Esophagus muscularis mucosa (tissue), 4 donors: ENCODE results near the gene ASB15. TPM values are rescaled to one million over a fixed set of nuclear protein-coding genes. Genes with fewer than 3 reads are reported as not detected.

Source experiments
- DNase-seq: peaks from one replicate; pipeline ENCODE4 v3.0.0-alpha.2; 2017; ENCODE audit errors: extremely low spot score
- H3K27ac ChIP-seq, 4 donors: fragments of 200-600 bp; sonication (generic); replicated peaks in 1 of 4; 1 replicate in 3 of 4; 2 replicates in 1 of 4; pipeline ENCODE4 v1.5.1; 2016 to 2019; ENCODE audit warnings: mild to moderate bottlenecking in 1 of 4
- H3K27me3 ChIP-seq, 4 donors: fragments of 200-600 bp; sonication (generic); one replicate each; pipeline versions ENCODE4 v1.5.1 to v1.6.0; 2016 to 2019
- H3K36me3 ChIP-seq, 4 donors: fragments of 200-600 bp; sonication (generic); one replicate each; pipeline ENCODE4 v1.5.1; 2016 to 2019
- H3K4me1 ChIP-seq, 4 donors: fragments of 200-600 bp; sonication (generic); one replicate each; pipeline ENCODE4 v1.5.1; 2016 to 2019
- H3K4me3 ChIP-seq, 4 donors: fragments of 200-600 bp; sonication (generic); 1 replicate in 2 of 4; 2 replicates in 2 of 4; pipeline ENCODE4 v1.5.1; 2016 to 2019; ENCODE audit warnings: mild to moderate bottlenecking in 4 of 4, moderate library complexity in 1 of 4
- H3K9me3 ChIP-seq, 4 donors: fragments of 200-600 bp; sonication (generic); 1 replicate in 3 of 4; 2 replicates in 1 of 4; pipeline ENCODE4 v1.5.1; 2016 to 2019
- EP300 ChIP-seq: sonication (generic); formaldehyde crosslinking; IDR thresholded peaks from one replicate; pipeline ENCODE4 v1.6.1; 2017; ENCODE audit warnings: antibody characterized with exemption
- POLR2A ChIP-seq: fragments of 450-650 bp; IDR thresholded peaks from one replicate; pipeline ENCODE4 v1.6.1; 2017; ENCODE audit warnings: antibody characterized with exemption, moderate library complexity, mild to moderate bottlenecking, low read depth
- POLR2AphosphoS5 ChIP-seq, 2 donors: sonication (generic); formaldehyde crosslinking; IDR thresholded peaks; one replicate each; pipeline ENCODE4 v1.6.1; 2017; ENCODE audit warnings: antibody characterized with exemption in 2 of 2
- WGBS: methylation state at CpG from one replicate; pipeline ENCODE4 v1.1.5; 2018; 5-methylcytosine and 5-hydroxymethylcytosine counted together
- intact Hi-C: fragments of 100-400 bp; cut with DNase I; formaldehyde crosslinking; loops from one replicate; pipeline ENCODE4 v1.15.1; 2023
- total RNA-seq, 4 donors: library from RNA; depleted of rRNA; stranded (reverse); fragments of >200 nt; gene quantifications; one replicate each; pipeline versions ENCODE4 v1.1.0 to v1.2.1, GENCODE V29; 2016
- TF ChIP-seq, protein P1 (sequence below), 3 experiments: fragments of 200-600 bp in 2 of 3; fragments of 450-650 bp in 1 of 3; sonication (generic) in 2 of 3; IDR thresholded peaks; one replicate each; pipeline ENCODE4 v1.5.1; 2017 to 2019; ENCODE audit warnings: antibody characterized with exemption in 3 of 3, mild to moderate bottlenecking in 2 of 3, moderate library complexity in 1 of 3

The ASB15 gene
- total RNA-seq, 4 donors from 2014 or later: not detected

DNA sequence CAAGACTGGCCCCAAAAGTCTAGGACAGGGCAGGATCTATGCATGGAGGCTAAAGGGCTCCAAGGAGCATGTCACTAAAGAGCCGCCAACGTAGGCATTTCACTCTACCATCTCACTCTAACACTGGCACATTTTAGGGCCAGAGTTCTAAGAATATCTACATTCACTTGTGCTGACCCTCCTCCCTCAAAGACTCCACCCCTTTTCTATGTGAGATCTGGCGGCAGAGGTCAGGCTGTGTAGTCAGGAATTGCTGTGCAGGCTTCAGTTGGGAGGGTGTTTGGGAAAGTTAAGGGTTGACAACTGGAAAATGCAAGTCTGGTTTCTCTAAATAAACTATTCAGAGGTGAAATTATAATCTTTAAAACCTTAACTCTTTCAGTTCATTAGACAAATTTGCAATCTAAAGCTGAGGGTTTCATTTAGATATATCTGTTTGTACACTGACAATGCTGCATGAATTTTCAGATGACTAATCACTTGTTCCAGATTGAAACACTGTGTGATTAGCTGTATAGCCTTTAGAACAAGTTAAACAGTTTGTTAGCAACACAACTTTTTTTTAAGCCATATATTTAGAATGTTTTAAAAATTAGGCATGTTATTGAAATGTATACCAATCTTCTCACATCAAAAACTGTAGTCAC, 72.3 kb downstream of the ASB15 start:
- Histone ChIP-seq H3K36me3 (no peaks in the 10 kb centered on the region), H3K9me3 (no peaks in the 10 kb centered on the region), H3K4me3 (no peak overlapping the region), H3K27me3 (no peaks in the 10 kb centered on the region), H3K4me1 (peaks cover 18 to 24% (median 20%) of the 10 kb centered on the region in 4 donors), H3K27ac (peak overlapping the region in 1 of 4 donors; percentile 11)
- TF ChIP-seq, protein P1, sequence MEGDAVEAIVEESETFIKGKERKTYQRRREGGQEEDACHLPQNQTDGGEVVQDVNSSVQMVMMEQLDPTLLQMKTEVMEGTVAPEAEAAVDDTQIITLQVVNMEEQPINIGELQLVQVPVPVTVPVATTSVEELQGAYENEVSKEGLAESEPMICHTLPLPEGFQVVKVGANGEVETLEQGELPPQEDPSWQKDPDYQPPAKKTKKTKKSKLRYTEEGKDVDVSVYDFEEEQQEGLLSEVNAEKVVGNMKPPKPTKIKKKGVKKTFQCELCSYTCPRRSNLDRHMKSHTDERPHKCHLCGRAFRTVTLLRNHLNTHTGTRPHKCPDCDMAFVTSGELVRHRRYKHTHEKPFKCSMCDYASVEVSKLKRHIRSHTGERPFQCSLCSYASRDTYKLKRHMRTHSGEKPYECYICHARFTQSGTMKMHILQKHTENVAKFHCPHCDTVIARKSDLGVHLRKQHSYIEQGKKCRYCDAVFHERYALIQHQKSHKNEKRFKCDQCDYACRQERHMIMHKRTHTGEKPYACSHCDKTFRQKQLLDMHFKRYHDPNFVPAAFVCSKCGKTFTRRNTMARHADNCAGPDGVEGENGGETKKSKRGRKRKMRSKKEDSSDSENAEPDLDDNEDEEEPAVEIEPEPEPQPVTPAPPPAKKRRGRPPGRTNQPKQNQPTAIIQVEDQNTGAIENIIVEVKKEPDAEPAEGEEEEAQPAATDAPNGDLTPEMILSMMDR (IDR thresholded peaks at IDR 0.05): no peak
- TF ChIP-seq EP300 (no peak), POLR2A (no peak), POLR2AphosphoS5 (IDR thresholded peaks at IDR 0.05) (no peak)
- intact Hi-C loops: no loop called here
- no peak for DNase-seq
- WGBS: 91% methylated on average over 3 of the region's 3 CpGs

DNA sequence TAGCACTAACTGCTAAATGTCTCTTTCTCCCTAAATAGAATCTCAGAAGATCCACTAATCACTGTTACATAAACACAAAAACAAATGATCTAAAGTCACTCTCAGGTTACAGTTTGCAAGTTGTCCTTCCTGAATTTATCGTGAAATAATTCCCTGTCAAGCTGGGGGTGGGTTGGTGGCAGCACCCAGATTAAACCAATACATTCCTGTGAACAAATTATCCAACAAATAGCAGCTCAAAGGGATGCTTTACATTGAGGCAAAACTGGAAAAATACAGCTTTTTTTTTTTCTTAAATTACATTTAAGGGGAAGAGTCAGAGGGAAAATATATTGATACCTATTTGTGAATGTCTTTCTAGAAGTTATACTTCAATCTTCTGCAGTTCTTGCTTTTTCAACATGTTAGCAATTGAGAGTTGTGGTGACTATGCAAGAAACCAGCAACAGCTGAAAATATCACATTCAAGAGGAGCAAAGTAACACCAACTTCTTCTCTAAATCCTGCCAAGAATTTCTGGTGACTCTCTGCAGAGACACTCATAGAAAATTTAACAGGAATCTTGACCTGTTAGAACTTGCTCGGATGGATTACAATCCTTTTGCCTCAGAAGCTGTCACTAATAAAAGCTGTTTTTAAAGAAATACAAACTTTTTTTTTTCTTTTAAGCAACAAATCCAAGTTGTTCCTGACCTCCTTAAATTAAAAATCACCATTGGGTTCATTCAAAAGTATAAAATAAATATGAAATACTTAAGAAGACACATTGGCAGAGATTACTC, 73.0 kb downstream of the ASB15 start:
- H3K36me3 ChIP-seq: no peaks in the 10 kb centered on the region
- intact Hi-C loops: no loop called here
- no peak overlapping the region for H3K4me3 ChIP-seq
- DNase-seq: no peak
- peaks cover 18 to 28% (median 22%) of the 10 kb centered on the region in 4 donors for H3K4me1 ChIP-seq
- H3K9me3 ChIP-seq: no peaks in the 10 kb centered on the region
- peak overlapping the region in 3 of 4 donors; percentile 11 to 20 (median 12) for H3K27ac ChIP-seq
- 42% methylated on average over 2 of the region's 2 CpGs for WGBS
- no peaks in the 10 kb centered on the region for H3K27me3 ChIP-seq
- TF ChIP-seq POLR2A (no peak), POLR2AphosphoS5 (IDR thresholded peaks at IDR 0.05) (no peak), EP300 (no peak)
- TF ChIP-seq, protein P1 (IDR thresholded peaks at IDR 0.05): no peak

DNA sequence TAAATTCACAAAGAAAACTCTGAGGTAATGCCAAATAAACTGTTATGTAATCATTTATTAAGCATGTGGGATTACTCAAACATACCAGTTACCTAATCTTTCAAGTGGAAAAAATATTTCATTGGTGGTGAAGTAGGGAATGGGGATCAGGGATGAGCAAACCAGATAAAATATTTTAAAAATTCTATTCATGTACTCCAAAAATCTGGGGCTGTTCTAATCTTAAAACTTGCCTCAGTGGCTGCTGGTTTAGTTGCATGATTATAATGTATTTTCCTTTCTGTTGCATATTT, 73.5 kb downstream of the ASB15 start:
- peak overlapping the region in 2 of 4 donors; percentile 12 to 20 for H3K27ac ChIP-seq
- H3K4me3 ChIP-seq: no peak overlapping the region
- no peaks in the 10 kb centered on the region for H3K27me3 ChIP-seq
- intact Hi-C loops: no loop called here
- TF ChIP-seq, protein P1 (IDR thresholded peaks at IDR 0.05): no peak
- TF ChIP-seq POLR2AphosphoS5 (IDR thresholded peaks at IDR 0.05) (no peak), EP300 (no peak), POLR2A (no peak)
- no peaks in the 10 kb centered on the region for H3K9me3 ChIP-seq
- H3K36me3 ChIP-seq: no peaks in the 10 kb centered on the region
- no peak for DNase-seq
- peaks cover 18 to 28% (median 22%) of the 10 kb centered on the region in 4 donors for H3K4me1 ChIP-seq

DNA sequence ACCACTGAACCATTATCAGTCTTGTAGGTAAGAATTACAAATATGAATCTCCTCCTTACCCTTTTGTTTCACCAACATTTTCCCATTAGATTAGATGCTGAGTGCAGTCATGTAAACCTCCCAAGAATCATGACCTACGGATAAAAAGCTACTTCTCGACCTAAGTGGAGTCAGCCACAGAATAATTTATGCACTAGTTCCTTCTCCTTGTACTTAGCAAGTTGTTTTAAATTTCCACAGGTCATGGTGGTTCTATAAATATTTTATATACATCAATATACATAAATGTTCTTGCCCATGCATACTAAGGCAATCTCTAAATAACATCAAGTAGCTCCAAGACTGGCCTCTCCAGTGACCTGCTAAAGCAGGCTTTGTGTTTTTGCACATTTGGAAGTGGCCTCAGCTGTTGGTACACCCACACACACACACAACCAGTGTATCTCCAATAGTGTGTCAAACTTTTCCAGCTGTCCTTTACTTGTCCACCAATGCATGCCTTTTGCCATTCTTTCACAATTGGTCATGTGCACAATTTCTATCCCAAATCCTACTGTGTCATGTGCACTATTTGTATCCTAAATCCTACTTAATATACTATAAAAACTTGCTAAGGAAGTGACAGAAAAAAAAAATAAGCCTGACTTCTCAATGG, 75.6 kb downstream of the ASB15 start:
- WGBS: 88% methylated on average over 2 of the region's 2 CpGs
- H3K4me3 ChIP-seq: no peak overlapping the region
- peaks cover 0 to 8% (median 0%) of the 10 kb centered on the region in 4 donors for H3K36me3 ChIP-seq
- H3K4me1 ChIP-seq: peaks cover 20 to 28% (median 25%) of the 10 kb centered on the region in 4 donors
- H3K9me3 ChIP-seq: no peaks in the 10 kb centered on the region
- intact Hi-C loops: no loop called here
- TF ChIP-seq, protein P1 (IDR thresholded peaks at IDR 0.05): no peak
- TF ChIP-seq POLR2A (no peak), POLR2AphosphoS5 (IDR thresholded peaks at IDR 0.05) (no peak), EP300 (no peak)
- no peak for DNase-seq
- H3K27ac ChIP-seq: no peak overlapping the region
- H3K27me3 ChIP-seq: no peaks in the 10 kb centered on the region
